Activated T-cell treated with anti-CD3 and anti-CD28 coated beads, Interleukin-2, amount 50 U/mL, for 72 hours (primary cell): Measurements from ENCODE around the gene TULP1. TPM values are rescaled to one million over a fixed set of nuclear protein-coding genes. Genes with fewer than 3 reads are reported as not detected.

Source experiments
- ATAC-seq, 2 donors: fragments of 150-1000 bp; cut with Tn5 transposase; replicated peaks in 1 of 2; 2 replicates each; pipeline ENCODE4 v1.10.0; 2021; ENCODE audit warnings: moderate library complexity in 2 of 2, mild to moderate bottlenecking in 1 of 2
- DNase-seq, 2 donors: peaks; one replicate each; pipeline ENCODE4 v3.0.0; 2021 to 2022; ENCODE audit warnings: mixed read lengths in 1 of 2
- H3K27ac Mint-ChIP-seq: one replicate; pipeline ENCODE4 v1.8.0; 2022; ENCODE audit warnings: mild to moderate bottlenecking, moderate library complexity, mixed read lengths
- H3K27me3 Mint-ChIP-seq: one replicate; pipeline ENCODE4 v1.8.0; 2022; ENCODE audit warnings: low read depth, mixed read lengths
- H3K36me3 Mint-ChIP-seq, 2 donors: one replicate each; pipeline ENCODE4 v1.8.0; 2022; ENCODE audit warnings: mixed read lengths in 2 of 2, mild to moderate bottlenecking in 1 of 2; ENCODE audit not compliant: insufficient read depth in 2 of 2
- H3K4me1 Mint-ChIP-seq: one replicate; pipeline ENCODE4 v1.8.0; 2022; ENCODE audit warnings: low read depth, mixed read lengths
- H3K4me3 Mint-ChIP-seq, 2 donors: one replicate each; pipeline ENCODE4 v1.8.0; 2022; ENCODE audit warnings: mild to moderate bottlenecking in 2 of 2, mixed read lengths in 2 of 2, moderate library complexity in 2 of 2
- H3K9me3 Mint-ChIP-seq, 2 donors: one replicate each; pipeline ENCODE4 v1.8.0; 2022; ENCODE audit warnings: mixed read lengths in 2 of 2
- total RNA-seq, 2 donors: library from RNA; stranded (reverse); gene quantifications; one replicate each; pipeline ENCODE4 v1.2.3, GENCODE V29; 2022

TULP1 gene
- total RNA-seq, 2 donors from 2014 or later = not detected

- DNase-seq (no peak), ATAC-seq (no peak)
- no peaks in the 10 kb centered on the region for H3K27me3 Mint-ChIP-seq
- H3K4me1 Mint-ChIP-seq = peaks cover 7% of the 10 kb centered on the region
- H3K27ac Mint-ChIP-seq = no peak overlapping the region
- no peaks in the 10 kb centered on the region for H3K36me3 Mint-ChIP-seq
- no peak overlapping the region for H3K4me3 Mint-ChIP-seq
- no peaks in the 10 kb centered on the region for H3K9me3 Mint-ChIP-seq
Observed at GRCh38 chr6:35480176-35480575, 32.5 kb downstream of the TULP1 start.

DNA sequence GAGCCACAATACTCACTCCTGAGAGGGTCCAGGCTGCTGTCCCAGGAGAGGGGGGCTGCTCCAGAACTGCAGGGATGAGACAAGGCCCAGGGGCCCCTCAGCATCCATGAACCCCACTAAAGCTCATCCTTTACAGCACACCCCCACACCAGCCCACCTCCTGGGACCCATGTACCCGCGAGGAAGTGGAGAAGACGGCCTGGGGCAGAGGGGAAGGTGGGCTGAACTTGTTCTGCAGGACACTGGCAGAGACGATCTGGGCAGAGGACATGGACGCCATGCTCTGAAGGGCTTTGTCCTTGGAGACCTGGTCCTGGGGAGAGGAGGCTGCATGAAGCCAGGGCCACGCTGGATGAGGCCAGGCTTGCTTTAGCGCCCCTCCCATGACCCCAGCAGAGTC is 34.4 kb downstream of the TULP1 start:
- no peak overlapping the region for H3K4me3 Mint-ChIP-seq
- DNase-seq (no peak), ATAC-seq (no peak)
- H3K36me3 Mint-ChIP-seq = no peaks in the 10 kb centered on the region
- no peaks in the 10 kb centered on the region for H3K9me3 Mint-ChIP-seq
- H3K4me1 Mint-ChIP-seq = peaks cover 9% of the 10 kb centered on the region
- no peaks in the 10 kb centered on the region for H3K27me3 Mint-ChIP-seq
- no peak overlapping the region for H3K27ac Mint-ChIP-seq

- no peaks in the 10 kb centered on the region for H3K27me3 Mint-ChIP-seq
- H3K4me3 Mint-ChIP-seq = no peak overlapping the region
- peaks cover 15% of the 10 kb centered on the region for H3K4me1 Mint-ChIP-seq
- H3K27ac Mint-ChIP-seq = no peak overlapping the region
- H3K9me3 Mint-ChIP-seq = no peaks in the 10 kb centered on the region
- DNase-seq = no peak
- H3K36me3 Mint-ChIP-seq = no peaks in the 10 kb centered on the region
- no peak for ATAC-seq
Observed at GRCh38 chr6:35477551-35478179, 35.0 kb downstream of the TULP1 start.

GRCh38 chr6:35477028-35477427 is 35.7 kb downstream of the TULP1 start:
- H3K4me1 Mint-ChIP-seq = peaks cover 21% of the 10 kb centered on the region
- ATAC-seq (no peak), DNase-seq (no peak)
- no peaks in the 10 kb centered on the region for H3K9me3 Mint-ChIP-seq
- H3K36me3 Mint-ChIP-seq = peaks cover 0 to 5% of the 10 kb centered on the region in 2 donors
- H3K27ac Mint-ChIP-seq = peak overlapping the region; percentile 29
- H3K27me3 Mint-ChIP-seq = no peaks in the 10 kb centered on the region
- H3K4me3 Mint-ChIP-seq = no peak overlapping the region

- Mint-ChIP-seq H3K27ac (no peak overlapping the region), H3K27me3 (no peaks in the 10 kb centered on the region), H3K4me3 (no peak overlapping the region), H3K4me1 (peaks cover 31% of the 10 kb centered on the region), H3K9me3 (no peaks in the 10 kb centered on the region), H3K36me3 (peaks cover 0 to 10% of the 10 kb centered on the region in 2 donors)
- ATAC-seq (peak; percentile 4 to 12), DNase-seq (no peak)
Observed at GRCh38 chr6:35476004-35476403, 36.7 kb downstream of the TULP1 start.

- ATAC-seq (peak in 1 of 2 donors; percentile 9), DNase-seq (no peak)
- H3K27me3 Mint-ChIP-seq = no peaks in the 10 kb centered on the region
- H3K36me3 Mint-ChIP-seq = peaks cover 2 to 14% of the 10 kb centered on the region in 2 donors
- no peak overlapping the region for H3K4me3 Mint-ChIP-seq
- peaks cover 36% of the 10 kb centered on the region for H3K4me1 Mint-ChIP-seq
- no peaks in the 10 kb centered on the region for H3K9me3 Mint-ChIP-seq
- no peak overlapping the region for H3K27ac Mint-ChIP-seq
Observed at GRCh38 chr6:35475573-35475972, 37.1 kb downstream of the TULP1 start.

- no peaks in the 10 kb centered on the region for H3K9me3 Mint-ChIP-seq
- ATAC-seq = peak; percentile 2 to 22
Observed at GRCh38 chr6:35474942-35475570, 37.6 kb downstream of the TULP1 start.

GRCh38 chr6:35474131-35474941 is 38.4 kb downstream of the TULP1 start:
- no peak for DNase-seq
- H3K36me3 Mint-ChIP-seq = peaks cover 12 to 26% of the 10 kb centered on the region in 2 donors
- H3K4me1 Mint-ChIP-seq = peaks cover 48% of the 10 kb centered on the region
- H3K9me3 Mint-ChIP-seq = no peaks in the 10 kb centered on the region
- peak; percentile 6 to 22 for ATAC-seq
- H3K27ac Mint-ChIP-seq = no peak overlapping the region
- H3K4me3 Mint-ChIP-seq = no peak overlapping the region
- H3K27me3 Mint-ChIP-seq = no peaks in the 10 kb centered on the region

More at GRCh38 chr6:35474942-35475570, 37.6 kb downstream of the TULP1 start:
- no peak for DNase-seq
- Mint-ChIP-seq H3K4me3 (no peak overlapping the region), H3K27ac (no peak overlapping the region), H3K27me3 (no peaks in the 10 kb centered on the region), H3K36me3 (peaks cover 6 to 19% of the 10 kb centered on the region in 2 donors), H3K4me1 (peaks cover 41% of the 10 kb centered on the region)

DNA sequence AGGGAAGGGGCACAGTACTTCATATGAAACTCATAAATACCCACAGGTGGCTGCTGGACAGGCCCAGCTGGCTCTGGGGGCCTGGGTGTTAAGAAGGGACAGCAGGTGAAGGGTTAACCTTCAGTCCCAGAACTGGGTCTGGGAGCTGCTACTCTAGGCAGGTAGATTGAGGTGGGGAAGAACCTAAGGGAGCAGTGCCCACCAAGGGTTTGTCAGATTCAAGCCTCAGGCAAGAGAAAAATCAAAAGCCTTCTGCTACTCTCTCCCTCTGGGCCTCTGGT is 38.9 kb downstream of the TULP1 start:
- Mint-ChIP-seq H3K36me3 (peaks cover 13 to 30% of the 10 kb centered on the region in 2 donors), H3K27ac (no peak overlapping the region), H3K27me3 (no peaks in the 10 kb centered on the region), H3K9me3 (no peaks in the 10 kb centered on the region), H3K4me1 (peaks cover 51% of the 10 kb centered on the region), H3K4me3 (no peak overlapping the region)
- no peak for ATAC-seq
- DNase-seq = no peak

GRCh38 chr6:35473075-35473849 is 39.4 kb downstream of the TULP1 start:
- peaks cover 51% of the 10 kb centered on the region for H3K4me1 Mint-ChIP-seq
- ATAC-seq (peak in 1 of 2 donors; percentile 14), DNase-seq (peak in 1 of 2 donors; percentile 38)
- H3K36me3 Mint-ChIP-seq = peaks cover 13 to 30% of the 10 kb centered on the region in 2 donors
- no peaks in the 10 kb centered on the region for H3K9me3 Mint-ChIP-seq
- H3K27me3 Mint-ChIP-seq = no peaks in the 10 kb centered on the region
- H3K4me3 Mint-ChIP-seq = no peak overlapping the region
- peak overlapping the region; percentile 17 for H3K27ac Mint-ChIP-seq

DNA sequence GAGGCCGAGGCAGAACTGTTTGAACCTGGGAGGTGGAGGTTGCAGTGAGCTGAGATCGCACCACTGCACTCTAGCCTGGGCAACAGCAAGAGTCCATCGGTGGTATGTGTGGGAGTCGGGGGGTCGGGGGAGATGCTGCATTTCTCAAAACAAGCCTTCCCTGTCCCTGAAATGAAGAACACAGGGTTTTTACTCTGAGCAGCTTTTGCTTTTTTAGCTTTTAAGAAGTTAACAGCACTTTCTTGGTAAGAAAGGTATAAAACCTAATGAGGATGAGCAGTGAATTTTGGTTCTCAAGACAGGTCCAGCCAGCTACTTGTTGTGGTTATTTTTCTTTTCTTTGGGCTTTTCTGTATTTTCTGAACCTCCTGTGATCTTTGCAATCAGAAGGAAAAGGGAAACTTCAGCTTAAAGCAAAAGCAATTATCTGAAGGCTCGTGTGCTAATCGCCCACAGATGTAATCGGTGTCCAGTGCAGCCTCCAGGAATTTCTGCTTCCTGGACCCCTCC is 40.8 kb downstream of the TULP1 start:
- peak overlapping the region; percentile 64 for H3K27ac Mint-ChIP-seq
- H3K27me3 Mint-ChIP-seq = no peaks in the 10 kb centered on the region
- peak overlapping the region; percentile 66 to 92 for H3K4me3 Mint-ChIP-seq
- peaks cover 63% of the 10 kb centered on the region for H3K4me1 Mint-ChIP-seq
- peaks cover 13 to 34% of the 10 kb centered on the region in 2 donors for H3K36me3 Mint-ChIP-seq
- no peaks in the 10 kb centered on the region for H3K9me3 Mint-ChIP-seq
- DNase-seq = no peak
- no peak for ATAC-seq

DNA sequence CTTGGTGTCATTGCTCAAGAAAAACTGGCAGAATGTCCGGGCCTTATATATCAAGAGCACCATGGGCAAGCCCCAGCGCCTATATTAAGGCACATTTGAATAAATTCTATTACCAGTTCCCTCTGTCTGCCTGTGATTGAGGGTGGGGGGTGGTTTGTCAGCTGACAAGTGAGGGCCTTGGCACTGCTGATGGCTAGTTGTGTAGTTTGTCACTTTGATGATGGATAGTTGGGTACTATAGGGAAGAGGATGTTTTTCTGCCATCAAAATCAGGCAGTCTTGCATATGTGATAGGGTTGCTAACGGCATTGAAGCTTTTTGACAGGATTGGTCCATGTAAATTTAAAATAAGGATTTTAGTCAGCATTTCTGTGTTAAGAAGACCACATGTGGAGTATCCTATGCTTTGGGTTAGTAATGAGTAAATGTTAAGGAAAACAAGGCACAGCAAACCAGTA is 42.0 kb downstream of the TULP1 start:
- H3K27ac Mint-ChIP-seq = peak overlapping the region; percentile 97
- DNase-seq = no peak
- H3K9me3 Mint-ChIP-seq = no peaks in the 10 kb centered on the region
- H3K4me3 Mint-ChIP-seq = peak overlapping the region; percentile 90 to 92
- H3K27me3 Mint-ChIP-seq = no peaks in the 10 kb centered on the region
- no peak for ATAC-seq
- H3K36me3 Mint-ChIP-seq = peaks cover 13 to 39% of the 10 kb centered on the region in 2 donors
- peaks cover 60% of the 10 kb centered on the region for H3K4me1 Mint-ChIP-seq
